Hippocampal formation (tissue), 2 donors: Measurements from ENCODE around the gene ADGRG2.

Experiments used
- DNase-seq, 2 donors: peaks; one replicate each; lab custom pipeline; 2025; lab: John Stamatoyannopoulos, UW

ADGRG2 gene

GRCh38 chrX:18956303-18957032 is 165.8 kb downstream of the ADGRG2 start:
- no peak for DNase-seq

- DNase-seq, result no peak
Observed at GRCh38 chrX:18955676-18956075, 166.6 kb downstream of the ADGRG2 start.

DNA sequence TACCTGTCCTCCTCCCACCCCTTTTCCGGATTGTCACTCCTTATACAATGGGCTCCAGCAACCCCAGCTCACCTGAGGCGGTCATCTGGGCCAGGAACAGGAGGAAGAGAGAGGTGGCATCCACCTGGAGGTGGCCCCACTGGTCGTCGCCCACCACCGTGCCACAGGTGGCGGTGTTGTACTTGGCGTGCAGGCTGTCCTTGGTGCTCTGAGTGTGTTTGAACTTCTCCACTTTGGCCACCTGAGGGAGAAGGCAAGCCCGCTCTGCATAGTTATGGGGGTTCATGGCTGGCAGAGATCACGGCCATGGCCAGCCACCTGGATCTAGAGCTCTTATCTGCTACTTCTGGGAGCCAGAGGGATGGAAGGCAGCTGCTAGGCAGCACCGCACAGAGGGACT is 171.2 kb downstream of the ADGRG2 start:
- no peak for DNase-seq

- no peak for DNase-seq
Observed at GRCh38 chrX:18949944-18950301, 172.3 kb downstream of the ADGRG2 start.

DNA sequence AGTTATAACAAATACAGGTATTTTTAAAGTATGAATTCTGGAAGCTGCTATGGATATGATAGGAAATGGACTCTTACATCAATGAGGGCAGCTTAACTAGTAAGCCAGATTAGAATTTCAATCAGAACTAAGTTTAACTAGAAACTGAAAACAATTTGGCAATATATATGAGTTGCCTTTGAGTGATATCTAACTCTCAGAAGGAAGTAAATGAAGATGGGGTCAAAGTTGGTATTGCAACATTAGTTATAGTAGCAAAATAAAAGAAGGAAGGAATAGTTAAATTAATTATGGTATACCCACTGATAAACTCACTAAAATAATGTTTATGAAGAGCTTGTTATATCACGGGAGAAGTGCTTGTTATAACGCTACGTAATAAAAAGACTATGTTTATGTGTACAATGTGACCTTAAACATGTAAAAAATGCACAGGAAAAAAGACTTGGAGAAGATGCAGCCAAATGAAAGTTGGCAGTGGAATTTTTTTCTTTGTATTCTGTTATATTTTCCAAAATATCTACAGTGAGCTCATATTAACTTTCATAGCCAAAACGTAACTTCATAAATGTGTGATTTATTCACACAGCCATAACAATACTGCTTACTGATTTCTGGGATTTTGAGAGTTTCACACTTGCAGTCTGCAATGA is 172.9 kb downstream of the ADGRG2 start:
- DNase-seq, result no peak

DNA sequence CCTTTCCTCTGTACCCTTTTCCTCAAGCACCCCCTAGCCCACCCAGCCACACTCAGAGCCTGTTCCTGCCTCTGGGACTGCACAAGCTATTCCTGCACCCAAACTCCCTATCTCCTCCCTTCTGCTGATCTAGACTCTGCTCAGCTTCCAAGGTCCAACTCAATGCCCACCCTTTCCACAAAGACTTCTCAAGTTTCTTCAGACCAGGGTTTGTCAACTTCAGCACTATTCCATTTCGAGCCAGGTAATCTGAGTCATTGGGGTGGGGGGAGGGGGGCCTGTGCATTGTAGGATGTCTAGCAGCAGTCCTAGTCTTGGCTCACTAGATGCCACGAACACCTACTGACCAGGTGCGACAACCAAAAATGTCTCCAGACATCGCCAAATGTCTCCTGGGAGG is 175.7 kb downstream of the ADGRG2 start:
- no peak for DNase-seq

- no peak for DNase-seq
Observed at GRCh38 chrX:18946157-18946556, 176.1 kb downstream of the ADGRG2 start.

DNA sequence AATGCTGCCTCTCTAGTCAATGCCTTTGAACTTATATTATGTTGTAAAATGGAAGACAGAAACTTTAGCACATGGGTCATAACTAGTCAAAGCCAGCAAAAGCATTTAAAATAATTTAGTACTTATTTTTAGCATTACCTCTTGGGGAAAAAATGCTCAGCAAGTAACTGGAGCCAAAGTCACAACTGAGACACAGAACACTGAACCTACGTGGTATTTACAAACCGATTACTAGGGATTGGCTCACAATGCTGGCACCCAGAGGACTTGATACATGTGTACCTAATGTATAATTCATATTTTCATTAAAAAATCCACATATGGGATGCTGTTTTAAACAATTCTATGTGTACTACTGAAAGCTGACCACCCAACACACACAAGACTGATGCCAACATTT is 176.8 kb downstream of the ADGRG2 start:
- DNase-seq, result no peak

- DNase-seq, result no peak
Observed at GRCh38 chrX:18944482-18944881, 177.8 kb downstream of the ADGRG2 start.

- DNase-seq, result no peak
Observed at GRCh38 chrX:18941896-18942295, 180.4 kb downstream of the ADGRG2 start.
